ENCODE results near the gene TMED4. TPM values are rescaled to one million over a fixed set of nuclear protein-coding genes. Genes with fewer than 3 reads are reported as not detected.

Gene TMED4
- total and polyA plus RNA-seq, 10 of the 15 experiments (the other 5 are each of a cell fraction or from before 2014, with no cell fraction given): 20.8 to 71.3 (median 51.0) TPM

DNA sequence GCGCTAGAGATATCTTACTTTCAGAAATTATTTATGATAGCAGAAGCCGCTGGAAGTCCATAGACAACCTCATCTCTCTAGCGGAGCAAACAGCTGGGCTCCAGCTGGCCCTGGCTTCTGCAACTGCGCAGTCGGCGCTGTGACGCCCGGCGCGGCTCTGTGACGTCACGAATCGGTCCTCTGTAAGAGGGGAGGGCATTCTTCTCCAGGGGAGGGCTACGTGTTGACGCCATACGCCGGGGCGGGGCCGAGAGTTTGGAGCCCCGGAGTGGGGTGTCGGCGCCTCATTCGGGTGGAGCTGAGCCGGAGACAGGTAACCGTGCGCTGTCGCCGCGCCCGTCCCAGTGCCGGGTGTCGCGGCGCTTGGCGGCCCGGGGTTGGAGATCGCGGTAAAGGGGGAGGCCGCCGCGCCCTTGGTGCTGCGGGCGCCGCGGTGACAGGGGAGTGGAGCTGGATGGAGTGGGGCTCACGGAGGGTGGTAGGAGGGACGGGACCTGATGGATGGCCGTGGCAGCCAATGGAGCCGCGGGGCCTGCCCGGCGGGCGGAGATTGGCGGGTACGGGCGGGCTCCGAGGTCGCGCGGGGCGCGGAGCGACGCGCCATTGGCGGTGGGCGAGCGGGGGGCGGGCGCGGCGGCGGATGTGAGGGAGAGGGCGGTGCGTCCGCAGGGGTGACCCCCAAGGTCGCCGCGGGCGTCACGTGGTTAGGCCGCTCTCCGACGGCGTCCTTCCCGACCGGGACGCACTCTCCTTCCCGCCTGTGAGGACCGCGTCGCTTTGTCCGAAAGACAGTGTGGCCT is 24.5 kb upstream of the TMED4 start, which contains the start of gene OGDH (continued):
- TF ChIP-seq CTCF (IDR thresholded peaks at IDR 0.05 in 2 of 3, conservative IDR thresholded peaks at IDR 0.05 in 1 of 3; ENCODE audit: control insufficient read depth in 2 of 3, extremely low read depth in 1 of 3, insufficient read depth in 1 of 3, low read depth in 3 of 3, low read length in 3 of 3) (no peak), TAF1 (IDR thresholded peaks at IDR 0.05; ENCODE audit: borderline replicate concordance, low read depth, low read length) (peak; percentile 74; the same call in 1 of the 2 replicates), SP1 (IDR thresholded peaks at IDR 0.05; ENCODE audit: low read depth, low read length) (peak; percentile 97), SUPT20H (IDR thresholded peaks at IDR 0.05; ENCODE audit: borderline replicate concordance, control insufficient read depth, low read depth, low read length) (no peak), SREBF1 (IDR thresholded peaks at IDR 0.05; ENCODE audit: low read length) (no peak), IRF3 (IDR thresholded peaks at IDR 0.05) (peak; percentile 96), TCF12 (IDR thresholded peaks at IDR 0.05; ENCODE audit: low read depth, low read length) (peak; percentile 99), YY1 (IDR thresholded peaks at IDR 0.05; ENCODE audit: low read depth, low read length) (peak; percentile 61; the same call in 1 of the 2 replicates), RCOR1 (conservative IDR thresholded peaks at IDR 0.05; ENCODE audit: low read depth, low read length) (no peak), NFYA (IDR thresholded peaks at IDR 0.05; ENCODE audit: borderline replicate concordance, low read depth, low read length) (peak; percentile 52), NR2F1 (conservative IDR thresholded peaks at IDR 0.05) (peak; percentile 99), MYC (IDR thresholded peaks at IDR 0.05; ENCODE audit: insufficient read depth, insufficient read length, insufficient replicate concordance, low read length, severe bottlenecking) (no peak), MTA3 (IDR thresholded peaks at IDR 0.05; ENCODE audit: borderline replicate concordance, low read length) (no peak), CBX5 (IDR thresholded peaks at IDR 0.05; ENCODE audit: low read depth) (no peak), ETV6 (conservative IDR thresholded peaks at IDR 0.05 in 1 of 2, IDR thresholded peaks at IDR 0.05 in 1 of 2; ENCODE audit: borderline replicate concordance in 1 of 2, low read depth in 1 of 2) (no peak), BMI1 (IDR thresholded peaks at IDR 0.05; ENCODE audit: borderline replicate concordance) (no peak), ZNF384 (IDR thresholded peaks at IDR 0.05; ENCODE audit: borderline replicate concordance, low read depth, low read length) (no peak), CREM (IDR thresholded peaks at IDR 0.05; ENCODE audit: low read depth) (peak; percentile 99), HDAC6 (IDR thresholded peaks at IDR 0.05; ENCODE audit: unreplicated experiment) (no peak), MXI1 (IDR thresholded peaks at IDR 0.05; ENCODE audit: low read depth, low read length) (peak; percentile 70), MEF2B (IDR thresholded peaks at IDR 0.05; ENCODE audit: partially characterized antibody, poor library complexity, severe bottlenecking) (no peak), NFXL1 (IDR thresholded peaks at IDR 0.05; ENCODE audit: borderline replicate concordance) (no peak), HCFC1 (IDR thresholded peaks at IDR 0.05; ENCODE audit: low read length) (peak; percentile 67), IRF4 (IDR thresholded peaks at IDR 0.05; ENCODE audit: low read depth, low read length) (0 out of 2 replicates have a peak, but pooled peaks have one; percentile 13), CHD1 (IDR thresholded peaks at IDR 0.05; ENCODE audit: low read depth, low read length) (no peak), NFYB (IDR thresholded peaks at IDR 0.05; ENCODE audit: insufficient read depth, low read depth, low read length) (peak; percentile 98), FOXK2 (IDR thresholded peaks at IDR 0.05) (no peak), RFX5 (IDR thresholded peaks at IDR 0.05; ENCODE audit: low read depth, low read length) (no peak)
